Ovary (tissue), 3 donors: Measurements from ENCODE around the gene IRF5.

Experiments
- EP300 ChIP-seq: sonication (generic); formaldehyde crosslinking; IDR thresholded peaks from one replicate; pipeline ENCODE4 v1.6.1; 2017; ENCODE audit warnings: antibody characterized with exemption
- POLR2A ChIP-seq: fragments of 450-650 bp; IDR thresholded peaks from one replicate; pipeline ENCODE4 v1.6.1; 2017; ENCODE audit warnings: antibody characterized with exemption, mild to moderate bottlenecking, moderate library complexity
- TF ChIP-seq, protein P1 (sequence below), 3 donors: fragments of 450-650 bp in 2 of 3; fragments of 200-600 bp in 1 of 3; IDR thresholded peaks; one replicate each; pipeline versions ENCODE4 v1.5.1 to v1.8.0; 2016 to 2022; ENCODE audit warnings: antibody characterized with exemption in 3 of 3, mild to moderate bottlenecking in 1 of 3
- donor health status: DM: no; HTN: no; CAD: no.

DNA sequence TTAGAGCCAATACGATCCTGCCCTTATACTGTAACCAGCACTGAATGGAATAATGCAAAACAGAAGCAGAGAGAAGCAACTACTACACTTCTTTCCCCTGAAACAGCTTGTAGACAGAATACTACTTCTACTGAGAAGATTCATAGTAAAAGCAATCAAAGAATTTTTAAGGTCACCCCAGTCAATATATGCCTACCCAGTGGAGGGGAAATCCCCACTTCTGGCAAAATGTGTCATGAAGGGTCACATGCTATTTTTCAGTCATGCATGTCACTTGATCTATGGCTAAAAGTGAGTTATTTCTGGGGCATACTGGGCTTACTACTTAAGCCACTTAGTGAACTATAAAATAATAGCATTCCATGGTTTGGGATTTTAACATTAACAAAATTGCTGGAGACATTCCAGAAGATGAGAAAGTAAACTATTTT is 25.6 kb downstream of the IRF5 start:
- TF ChIP-seq POLR2A (no peak), EP300 (no peak)
- TF ChIP-seq, protein P1, sequence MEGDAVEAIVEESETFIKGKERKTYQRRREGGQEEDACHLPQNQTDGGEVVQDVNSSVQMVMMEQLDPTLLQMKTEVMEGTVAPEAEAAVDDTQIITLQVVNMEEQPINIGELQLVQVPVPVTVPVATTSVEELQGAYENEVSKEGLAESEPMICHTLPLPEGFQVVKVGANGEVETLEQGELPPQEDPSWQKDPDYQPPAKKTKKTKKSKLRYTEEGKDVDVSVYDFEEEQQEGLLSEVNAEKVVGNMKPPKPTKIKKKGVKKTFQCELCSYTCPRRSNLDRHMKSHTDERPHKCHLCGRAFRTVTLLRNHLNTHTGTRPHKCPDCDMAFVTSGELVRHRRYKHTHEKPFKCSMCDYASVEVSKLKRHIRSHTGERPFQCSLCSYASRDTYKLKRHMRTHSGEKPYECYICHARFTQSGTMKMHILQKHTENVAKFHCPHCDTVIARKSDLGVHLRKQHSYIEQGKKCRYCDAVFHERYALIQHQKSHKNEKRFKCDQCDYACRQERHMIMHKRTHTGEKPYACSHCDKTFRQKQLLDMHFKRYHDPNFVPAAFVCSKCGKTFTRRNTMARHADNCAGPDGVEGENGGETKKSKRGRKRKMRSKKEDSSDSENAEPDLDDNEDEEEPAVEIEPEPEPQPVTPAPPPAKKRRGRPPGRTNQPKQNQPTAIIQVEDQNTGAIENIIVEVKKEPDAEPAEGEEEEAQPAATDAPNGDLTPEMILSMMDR (IDR thresholded peaks at IDR 0.05) = no peak
